IPS-NIHi7 (cell line): ENCODE data around the gene DNAJB11.
"Not testable (repeated sequence)": the region's sequence is repeated elsewhere in the genome, so short reads cannot be mapped to it uniquely, and the experiment has no call there.

Experiments used
- DNase-seq: peaks from one replicate; pipeline ENCODE4 v3.0.0; 2012; ENCODE audit warnings: mixed read lengths; ENCODE audit errors: extremely low spot score

DNAJB11 gene

DNA sequence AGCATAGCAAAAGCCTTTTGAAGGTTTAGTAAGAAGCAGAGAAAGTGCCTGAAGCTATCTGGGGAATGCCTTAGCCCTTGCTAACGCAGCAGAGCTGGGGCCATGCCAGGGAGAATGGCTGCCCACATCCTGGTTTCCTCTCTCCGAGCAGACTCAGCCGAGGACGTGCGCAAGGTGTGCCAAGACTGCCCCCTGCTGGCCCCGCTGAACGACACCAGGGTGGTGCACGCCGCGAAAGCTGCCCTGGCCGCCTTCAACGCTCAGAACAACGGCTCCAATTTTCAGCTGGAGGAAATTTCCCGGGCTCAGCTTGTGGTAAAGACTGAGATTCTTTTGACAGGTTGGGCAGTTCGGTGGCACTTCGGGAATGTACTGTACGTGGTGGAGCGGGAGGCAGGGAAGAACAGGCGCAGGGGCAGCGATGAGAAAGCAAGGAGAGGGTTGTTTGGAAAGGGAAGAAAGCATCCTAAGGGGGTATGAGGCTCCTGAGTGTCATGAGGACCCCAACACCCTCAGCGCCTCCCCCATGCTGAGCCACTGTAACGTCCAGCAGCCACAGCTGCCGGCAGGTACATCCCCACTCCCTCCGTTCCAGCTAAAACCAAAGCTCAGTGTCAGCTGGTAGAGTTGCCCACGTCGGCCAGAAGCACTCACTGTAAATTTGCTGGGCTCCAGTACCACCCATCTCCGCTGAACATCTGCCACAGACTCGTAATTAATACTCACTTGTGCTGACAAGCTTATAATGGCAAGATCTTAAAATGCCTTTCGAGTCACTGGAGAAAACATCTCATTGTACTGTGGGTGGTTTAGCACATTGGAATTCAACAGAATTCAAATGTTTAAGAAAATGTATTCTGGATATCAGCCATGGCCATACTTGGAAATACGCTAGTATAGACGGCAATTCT is 46.8 kb downstream of the DNAJB11 start:
- peak; percentile 95 for DNase-seq

GRCh38 chr3:186618318-186618938 is 47.9 kb downstream of the DNAJB11 start:
- no peak for DNase-seq

GRCh38 chr3:186619787-186620212 is 49.3 kb downstream of the DNAJB11 start:
- no peak for DNase-seq

GRCh38 chr3:186620213-186621092 is 49.9 kb downstream of the DNAJB11 start:
- DNase-seq: no peak

DNA sequence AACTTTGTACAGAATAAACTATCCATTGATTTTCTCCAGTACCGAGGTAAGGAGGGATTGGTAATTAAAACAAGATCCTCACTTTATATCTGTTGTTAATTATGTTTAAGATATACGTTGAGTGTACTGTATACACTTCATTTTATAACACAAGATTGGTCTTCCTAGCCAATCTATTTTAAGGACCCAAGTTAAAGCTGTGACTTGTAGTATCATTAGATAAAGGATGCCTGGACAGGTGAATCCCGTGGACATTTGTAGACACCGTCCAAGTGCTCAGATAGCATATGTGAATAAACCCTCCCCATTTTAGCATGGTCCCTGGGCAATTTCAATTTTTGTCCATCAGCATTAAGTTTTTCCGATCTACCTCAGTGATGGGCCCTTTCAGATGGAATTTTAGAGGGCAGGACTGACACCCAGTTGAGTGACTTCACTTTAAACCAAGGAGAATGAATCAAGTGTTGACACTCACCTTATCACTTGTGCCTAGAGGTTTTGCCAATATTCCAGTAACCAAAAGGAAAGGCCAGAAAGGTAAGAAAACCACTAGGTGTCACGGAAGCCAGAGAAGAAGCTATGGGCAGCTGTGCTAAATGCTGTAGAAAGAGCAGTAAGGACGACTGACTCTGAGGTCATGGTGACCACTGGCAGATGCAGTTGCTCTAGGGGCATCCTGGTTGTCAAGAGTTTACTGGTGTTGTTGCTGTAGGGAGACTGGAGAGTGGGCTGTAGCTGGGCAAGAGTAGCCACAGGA is 51.6 kb downstream of the DNAJB11 start:
- DNase-seq: no peak

- DNase-seq: no peak
These were observed 52.3 kb downstream of the DNAJB11 start for GRCh38 chr3:186622651-186623310.

DNA sequence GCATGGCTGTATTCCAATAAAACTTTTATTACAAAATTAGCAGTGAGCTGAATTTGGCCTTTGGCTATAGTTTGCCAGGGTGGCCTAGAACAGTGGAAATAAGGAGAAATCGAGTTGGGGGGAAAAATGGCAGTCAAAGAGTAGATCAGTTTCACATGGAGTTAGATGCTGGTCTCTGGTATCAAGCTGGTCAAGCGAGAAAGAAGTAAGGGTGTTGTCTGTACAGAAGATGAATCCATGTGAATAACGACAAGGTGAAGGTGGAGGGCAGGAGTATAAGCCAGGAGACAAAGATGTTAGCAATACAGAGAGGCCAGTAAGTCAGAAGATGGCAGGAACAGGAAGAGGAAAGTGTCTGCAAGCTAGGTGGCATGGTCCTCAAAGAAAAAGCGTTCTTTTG is 54.1 kb downstream of the DNAJB11 start:
- DNase-seq: no peak

DNA sequence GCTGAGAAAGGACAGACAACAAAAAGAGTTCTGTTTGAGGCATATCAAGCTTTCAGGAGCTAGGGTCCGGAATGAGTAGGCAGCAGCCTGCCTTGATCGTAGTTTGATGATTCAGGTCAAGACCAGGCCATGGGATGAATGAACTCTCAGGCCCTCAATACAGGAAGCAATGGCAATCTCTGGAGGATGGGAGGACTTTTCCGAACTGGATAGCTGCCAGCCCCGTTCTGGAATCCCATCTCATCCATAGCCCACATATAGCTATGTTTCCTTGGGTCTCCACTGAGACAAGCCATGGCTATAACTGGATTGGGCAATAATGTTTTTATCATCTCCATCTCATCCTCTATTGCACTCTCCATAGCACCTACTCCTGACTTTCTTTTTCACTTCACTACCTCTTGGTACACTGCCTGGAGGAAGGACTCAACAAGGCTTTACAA is 55.1 kb downstream of the DNAJB11 start:
- DNase-seq: no peak

DNA sequence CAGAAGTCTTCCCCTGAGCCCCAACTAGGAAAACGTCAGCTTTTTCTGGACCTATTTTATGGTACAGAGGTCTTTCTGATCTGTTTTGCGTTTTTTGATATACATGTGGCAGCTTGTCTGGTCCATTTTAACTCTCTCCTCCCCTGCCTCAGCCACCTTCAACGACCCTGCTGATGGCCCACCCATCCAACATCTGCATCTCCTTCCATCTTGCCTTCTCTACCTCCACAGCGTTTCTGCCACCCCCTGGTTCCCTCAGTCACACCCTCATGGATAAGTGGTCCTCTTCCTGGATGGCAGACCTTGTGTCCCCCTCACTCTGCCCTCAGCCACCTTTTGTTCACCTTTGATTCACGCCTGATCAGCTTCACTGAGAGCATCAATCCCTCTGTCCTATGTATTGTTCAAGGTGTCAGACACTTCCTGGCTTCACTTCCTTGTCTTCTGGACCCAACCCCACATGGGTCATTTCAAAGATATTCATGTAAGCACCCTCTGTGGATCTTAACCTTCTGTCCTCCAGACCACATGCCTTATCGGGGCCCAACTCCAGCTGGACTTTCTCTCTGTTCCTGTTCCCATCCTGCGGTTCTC is 55.8 kb downstream of the DNAJB11 start:
- no peak for DNase-seq

DNA sequence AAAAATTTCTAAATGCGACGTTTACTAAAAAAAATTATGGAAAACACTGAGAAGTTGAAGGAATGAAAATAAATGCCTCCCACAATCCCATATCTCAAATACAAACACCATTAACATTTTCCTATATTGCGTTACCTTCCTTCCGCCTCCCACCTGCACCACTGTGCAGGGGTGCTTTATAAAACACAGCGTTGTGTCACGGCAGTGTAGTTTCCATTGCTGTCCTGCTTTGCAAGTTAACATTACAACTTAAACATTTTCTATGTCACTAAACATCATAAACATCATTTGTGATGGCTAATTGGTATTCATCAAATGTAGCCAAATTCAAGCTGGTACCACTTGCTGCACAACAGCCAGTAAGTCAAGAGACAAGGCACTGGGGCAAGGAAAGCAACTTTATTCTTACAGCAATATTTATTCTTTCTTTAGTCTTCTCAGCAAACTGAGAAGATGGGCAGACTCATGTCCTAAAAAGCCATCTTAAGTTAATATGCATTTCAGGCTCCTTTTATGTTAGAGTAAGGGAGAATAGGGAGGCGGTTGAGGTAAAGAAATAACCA is 57.4 kb downstream of the DNAJB11 start:
- DNase-seq: no peak

DNA sequence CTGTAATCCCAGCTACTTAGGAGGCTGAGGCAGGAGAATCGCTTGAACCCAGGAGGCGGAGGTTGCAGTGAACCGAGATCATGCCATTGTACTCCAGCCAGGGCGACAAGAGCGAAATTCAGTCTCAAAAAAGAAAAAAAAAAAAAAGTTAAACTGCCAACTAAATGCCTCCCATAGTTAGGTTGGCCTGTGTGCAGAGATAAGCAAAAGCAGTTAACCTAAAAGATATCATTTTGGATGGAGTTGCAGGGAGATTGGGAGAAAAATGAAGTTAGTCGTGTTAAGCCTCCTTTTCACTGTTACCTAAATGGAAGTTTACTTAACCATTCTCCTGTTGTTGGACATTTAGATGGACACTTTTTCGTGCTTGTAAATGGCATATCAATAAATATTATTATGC is 58.2 kb downstream of the DNAJB11 start:
- no peak for DNase-seq

DNA sequence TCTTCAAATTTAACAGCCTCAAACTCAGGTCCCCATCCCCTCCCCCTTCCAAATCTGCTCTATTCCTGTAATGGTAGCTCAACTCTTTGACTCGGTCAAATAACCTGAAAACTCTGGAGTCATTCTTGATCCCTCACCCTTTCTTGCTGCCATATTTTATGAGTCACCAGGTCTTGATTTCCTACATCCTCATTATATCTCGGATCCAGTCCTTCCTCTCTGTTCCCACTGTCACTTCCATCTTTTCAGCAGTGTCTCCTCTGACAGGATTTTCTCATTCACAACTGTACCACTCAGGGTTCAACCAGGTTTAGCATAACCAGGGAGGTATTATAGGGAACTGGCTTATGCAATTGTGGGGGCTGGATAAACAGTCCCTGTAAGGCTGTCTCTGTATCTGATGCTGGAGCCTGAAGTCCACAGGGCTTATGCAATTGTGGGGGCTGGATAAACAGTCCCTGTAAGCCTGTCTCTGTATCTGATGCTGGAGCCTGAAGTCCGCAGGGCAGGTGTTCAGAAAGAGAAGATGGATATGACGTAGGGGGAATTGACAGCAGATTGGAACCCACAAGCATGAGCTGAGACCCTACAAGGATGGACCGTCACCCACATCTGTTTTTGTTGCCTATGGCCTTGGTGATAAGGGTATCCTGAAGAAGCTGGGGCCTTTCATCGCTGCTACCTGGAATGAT is 60.6 kb downstream of the DNAJB11 start:
- no peak for DNase-seq

DNA sequence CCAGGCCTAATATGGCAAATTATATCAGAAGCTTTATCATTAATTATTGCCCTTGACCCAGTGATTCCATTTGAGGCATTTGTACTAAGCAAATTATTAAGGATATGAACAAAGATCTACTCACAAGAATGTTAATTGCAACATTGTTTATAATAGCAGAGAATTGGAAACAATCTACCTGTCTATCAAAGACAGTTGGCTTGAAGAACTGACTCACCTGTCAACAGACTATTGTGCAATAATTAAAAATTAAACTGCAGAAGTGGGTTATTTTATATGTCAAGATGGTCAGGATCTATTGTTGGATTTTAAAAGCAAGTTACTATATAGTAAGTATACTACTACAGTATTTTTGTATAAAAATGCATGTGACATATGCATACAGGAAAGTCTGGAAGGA is 63.0 kb downstream of the DNAJB11 start:
- no peak for DNase-seq

- DNase-seq: not testable (repeated sequence)
These were observed 63.7 kb downstream of the DNAJB11 start for GRCh38 chr3:186634207-186634606.
